Sciatic nerve (tissue), 2 donors: ENCODE measurements around the gene PGLYRP4. TPM values are rescaled to one million over a fixed set of nuclear protein-coding genes. Genes with fewer than 3 reads are reported as not detected.
"Not testable (repeated sequence)": the region's sequence is repeated elsewhere in the genome, so short reads cannot be mapped to it uniquely, and the experiment has no call there.

Experiments
- ATAC-seq: fragments of 200-7000 bp; cut with Tn5 transposase; one replicate; pipeline ENCODE4 v1.9.1; 2020; ENCODE audit warnings: mild to moderate bottlenecking, moderate library complexity
- DNase-seq: peaks from one replicate; pipeline ENCODE4 v3.0.0-alpha.2; 2020; ENCODE audit warnings: low spot score
- intact Hi-C: fragments of 100-400 bp; cut with DNase I; formaldehyde crosslinking; loops from one replicate; pipeline ENCODE4 v1.14.2; 2022
- total RNA-seq: library from RNA; stranded (reverse); fragmentation: NEBNext Ultra II Directional; extraction: Animal tissue kit (Norgen Biotek cat#: 25700); gene quantifications from one replicate; pipeline ENCODE4 v1.2.1, GENCODE V29; 2021
- donor health status: DM: no; HTN: no; CAD: no.
- donor health status: DM: no; HTN: no; CAD: no.

The PGLYRP4 gene
- total RNA-seq, 1 donor from 2014 or later = not detected

GRCh38 chr1:153358691-153358975, 10.0 kb upstream of the PGLYRP4 start:
- intact Hi-C loops = no loop called here
- no peak for ATAC-seq
- DNase-seq = no peak

GRCh38 chr1:153357853-153358690, 9.4 kb upstream of the PGLYRP4 start, which contains the start of gene S100A9:
TSS of gene S100A9 (plus strand) at chr1:153357854. CDS start at chr1:153358284, 430 bp downstream.
- intact Hi-C loops = no loop called here
- ATAC-seq (peak; percentile 24), DNase-seq (no peak)

- intact Hi-C loops = no loop called here
- DNase-seq (no peak), ATAC-seq (peak; percentile 38)
Measured at GRCh38 chr1:153357076-153357852, 8.6 kb upstream of the PGLYRP4 start.

DNA sequence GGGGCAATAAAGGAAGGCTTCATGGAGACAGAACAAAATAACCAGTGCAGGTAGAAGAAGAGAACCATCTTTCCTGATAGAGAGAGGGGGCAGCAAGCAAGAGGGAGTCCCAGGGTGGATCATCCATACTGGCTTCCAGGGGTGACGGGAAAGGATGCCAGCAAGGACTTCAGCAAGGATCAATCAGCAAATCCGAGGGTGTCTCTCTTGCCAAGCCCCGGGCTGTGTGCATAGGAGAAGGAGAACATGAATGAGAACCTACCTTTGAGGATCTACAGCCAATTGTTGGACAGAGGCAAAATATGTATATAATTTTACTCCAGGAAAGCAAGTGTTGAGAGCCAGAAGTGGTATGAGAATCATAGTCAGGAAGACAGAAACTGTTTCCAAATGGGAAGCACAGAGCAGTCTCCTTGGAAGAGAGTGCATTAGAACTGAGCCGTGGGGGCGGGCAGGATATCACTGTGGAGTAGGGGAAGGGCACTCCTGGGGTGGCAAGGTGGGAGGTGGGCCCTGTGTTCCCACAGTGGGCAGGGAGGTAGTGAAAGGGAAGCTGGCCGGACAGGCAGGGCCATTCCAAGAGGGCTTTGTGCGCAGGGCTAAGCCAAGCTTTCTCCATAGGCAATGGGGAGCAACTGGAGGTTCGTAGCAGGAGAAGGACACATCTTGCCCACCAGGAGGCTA, 7.9 kb upstream of the PGLYRP4 start:
- ATAC-seq (no peak), DNase-seq (no peak)
- intact Hi-C loops = no loop called here

GRCh38 chr1:153355445-153356071, 6.9 kb upstream of the PGLYRP4 start:
- ATAC-seq (peak; percentile 56), DNase-seq (no peak)
- intact Hi-C loops = no loop called here

GRCh38 chr1:153354515-153355193, 6.0 kb upstream of the PGLYRP4 start:
- no peak for ATAC-seq
- DNase-seq = no peak
- intact Hi-C loops = loop anchor here (5.0 kb wide), 1 partner anchor 138 kb away; no protein-coding TSS in a partner anchor

GRCh38 chr1:153353226-153353947, 4.7 kb upstream of the PGLYRP4 start:
- intact Hi-C loops = loop anchor here (5.0 kb wide), 1 partner anchor 139 kb away; no protein-coding TSS in a partner anchor
- DNase-seq (no peak), ATAC-seq (no peak)

GRCh38 chr1:153352523-153352922, 3.9 kb upstream of the PGLYRP4 start:
- intact Hi-C loops = loop anchor here (5.0 kb wide), 1 partner anchor 140 kb away; no protein-coding TSS in a partner anchor
- peak; percentile 82 for DNase-seq

GRCh38 chr1:153350321-153350957, 1.8 kb upstream of the PGLYRP4 start:
- no peak for ATAC-seq
- intact Hi-C loops = loop anchor here (5.0 kb wide), 1 partner anchor 142 kb away; no protein-coding TSS in a partner anchor
- no peak for DNase-seq

More at GRCh38 chr1:153352523-153352922, 3.9 kb upstream of the PGLYRP4 start:
- peak; percentile 84 for ATAC-seq

DNA sequence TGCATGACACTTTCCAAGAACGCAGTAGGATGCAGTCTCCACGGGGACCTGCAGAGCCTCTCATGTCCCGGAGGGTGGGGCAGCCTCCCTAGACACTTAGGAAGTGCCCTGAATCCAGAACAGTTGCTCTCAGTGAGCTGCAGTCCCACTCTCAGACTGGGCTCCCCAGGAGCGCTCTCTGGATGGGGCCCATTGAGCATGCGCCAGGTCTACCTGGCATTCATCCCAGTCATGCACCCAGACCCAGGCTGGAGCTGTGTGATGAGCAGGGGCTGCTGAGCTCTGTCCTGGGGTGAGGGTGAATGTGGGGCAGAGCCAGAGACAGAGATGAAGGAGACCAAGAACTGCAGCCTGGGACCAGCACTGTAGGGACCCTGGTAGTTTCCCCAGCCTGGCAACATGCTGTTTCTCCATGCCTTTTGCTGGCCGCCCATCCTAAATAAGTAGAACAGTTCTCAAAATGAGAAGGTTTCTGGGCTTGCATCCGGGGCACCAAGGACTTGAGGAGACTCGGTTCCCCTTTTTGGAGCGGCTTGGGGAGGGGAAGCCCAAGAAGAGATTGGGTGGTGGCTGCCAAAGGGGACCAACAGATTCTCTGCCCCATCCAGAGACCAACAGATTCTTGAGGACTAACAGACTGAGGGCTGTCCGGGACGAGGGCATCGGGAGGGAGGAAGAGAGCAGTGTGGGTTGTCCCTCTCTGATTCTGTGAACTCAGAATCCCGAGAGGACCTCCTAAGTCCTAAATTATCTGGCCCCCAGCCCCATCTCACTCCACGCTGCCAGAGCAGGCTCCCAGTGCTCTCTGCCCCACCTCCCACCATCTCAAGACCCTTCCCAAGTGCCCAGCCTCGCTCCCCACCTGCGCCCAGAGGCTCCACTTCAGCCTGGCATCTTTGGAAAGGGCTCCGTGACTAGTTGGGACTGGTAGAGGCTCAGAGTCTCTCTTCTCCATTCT, 1.0 kb upstream of the PGLYRP4 start:
- no peak for DNase-seq

GRCh38 chr1:153347856-153348255, 785 bp downstream of the PGLYRP4 start:
- intact Hi-C loops = no loop called here
- no peak for ATAC-seq

More for the DNA sequence above, 1.0 kb upstream of the PGLYRP4 start:
- no peak for ATAC-seq
- intact Hi-C loops = loop anchor here (5.0 kb wide), 1 partner anchor 143 kb away; no protein-coding TSS in a partner anchor

DNA sequence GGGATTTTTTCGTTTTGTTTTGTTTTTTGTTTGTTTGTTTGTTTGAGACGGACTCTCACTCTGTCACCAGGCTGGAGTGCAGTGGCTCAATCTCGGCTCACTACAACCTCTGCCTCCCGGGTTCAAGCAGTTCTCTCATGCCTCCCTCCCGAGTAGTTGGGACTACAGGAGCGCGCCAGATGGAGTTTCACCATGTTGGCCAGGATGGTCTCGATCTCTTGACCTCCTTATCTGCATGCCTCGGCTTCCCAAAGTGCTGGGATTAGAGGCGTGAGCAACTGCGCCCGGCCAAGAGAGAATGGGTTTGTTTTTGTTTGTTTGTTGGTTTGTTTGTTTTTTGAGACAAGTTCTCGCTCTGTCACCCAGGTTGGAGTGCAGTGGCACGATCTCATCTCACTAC, 1.6 kb downstream of the PGLYRP4 start:
- DNase-seq, intact Hi-C loops, ATAC-seq: not testable (repeated sequence)

More at GRCh38 chr1:153347856-153348255, 785 bp downstream of the PGLYRP4 start:
- no peak for DNase-seq

- intact Hi-C loops = no loop called here
- ATAC-seq (no peak), DNase-seq (no peak)
Measured at GRCh38 chr1:153346077-153346723, 2.4 kb downstream of the PGLYRP4 start.

GRCh38 chr1:153345187-153346076, 3.2 kb downstream of the PGLYRP4 start:
- ATAC-seq (no peak), DNase-seq (no peak)
- intact Hi-C loops = no loop called here

- intact Hi-C loops = no loop called here
- no peak for ATAC-seq
- DNase-seq = no peak
Measured at GRCh38 chr1:153344718-153345025, 4.0 kb downstream of the PGLYRP4 start.
